ENCODE measurements around the gene TAP1. TPM values are rescaled to one million over a fixed set of nuclear protein-coding genes. Genes with fewer than 3 reads are reported as not detected.

The TAP1 gene
- total and polyA plus RNA-seq, 2 of the 8 experiments (the other 6 are each of a cell fraction or from before 2014, with no cell fraction given), result 16.8 to 22.0 TPM

GRCh38 chr6:32895006-32895345 is 41.5 kb upstream of the TAP1 start:
- POLR2A ChIA-PET (ENCODE audit: partially characterized antibody), result interaction anchor here (0.6 to 5.8 kb wide), 11 partner anchors 10 to 728 kb away, joined by 3 to 117 read pairs (median 8); partner anchors contain the start of genes BRD2, HLA-DMA, HLA-DMB and TAP2
- FAIRE-seq, result no peak

More at GRCh38 chr6:32895006-32895345, 41.5 kb upstream of the TAP1 start:
- H2BK12ac ChIP-seq (ENCODE audit: low read depth, low read length), result no peak overlapping the region; the same call in 1 of the 2 replicates
- H3K9me3 ChIP-seq (ENCODE audit: insufficient read depth in 2 of 2, low read depth in 1 of 2, low read length in 1 of 2), result no peaks in the 10 kb centered on the region
- WGBS, 2 experiments (ENCODE audit: extremely low coverage in 1 of 2, insufficient coverage in 1 of 2, insufficient read length in 1 of 2, insufficient replicate concordance in 2 of 2, low coverage in 1 of 2, low lambda C conversion rate in 2 of 2, missing lambda C conversion rate in 1 of 2), result 2% methylated on average over 8 of the region's 8 CpGs; no CpG with 5 or more reads in 1 of the 2 experiments
- no peak overlapping the region for H2BK5ac ChIP-seq (ENCODE audit: low read depth, low read length)
- H3K4ac ChIP-seq (replicated peaks; ENCODE audit: insufficient read length, low read depth, low read length), result no peak overlapping the region
- H2BK15ac ChIP-seq (ENCODE audit: low read length), result no peak overlapping the region
- no peak for DNase-seq (ENCODE audit: low read depth in 1 of 2, low spot score in 2 of 2)
- TF ChIP-seq SAP30 (IDR thresholded peaks at IDR 0.05; ENCODE audit: insufficient read depth, insufficient replicate concordance, low read length) (peak; percentile 84), KDM4A (IDR thresholded peaks at IDR 0.05; ENCODE audit: low read depth, low read length, severe bottlenecking) (peak; percentile 33), TAF7 (optimal IDR thresholded peaks at IDR 0.05; ENCODE audit: borderline replicate concordance, low read depth, low read length) (peak; percentile 1), SIN3A (conservative IDR thresholded peaks at IDR 0.05 in 1 of 2, IDR thresholded peaks at IDR 0.05 in 1 of 2; ENCODE audit: low read depth in 1 of 2, low read length in 2 of 2) (0 out of 4 replicates have a peak, but pooled peaks of 1 of the 2 experiments have one; percentile 53), EGR1 (IDR thresholded peaks at IDR 0.05; ENCODE audit: borderline replicate concordance, low read depth, low read length) (no peak)
- H3K18ac ChIP-seq (ENCODE audit: extremely low read depth, low read length), result peak overlapping the region; percentile 17; the same call in 1 of the 2 replicates
- no peak overlapping the region for H3K14ac ChIP-seq (ENCODE audit: insufficient read length)
- H4K8ac ChIP-seq (ENCODE audit: extremely low read depth, insufficient read depth, low read length), result no peak overlapping the region; the same call in 1 of the 2 replicates
- peak overlapping the region; percentile 87 to 99 for H3K4me2 ChIP-seq (ENCODE audit: insufficient read depth in 1 of 2, low read depth in 2 of 2, low read length in 2 of 2)
- H2AK5ac ChIP-seq (ENCODE audit: low read depth, low read length), result no peak overlapping the region
- H2BK120ac ChIP-seq (replicated peaks; ENCODE audit: low read depth, low read length), result no peak overlapping the region
- H3K36me3 ChIP-seq (ENCODE audit: control insufficient read depth in 2 of 4, insufficient read depth in 4 of 4, low read length in 3 of 4), result no peaks in the 10 kb centered on the region
- H4K20me1 ChIP-seq (replicated peaks in 1 of 2; ENCODE audit: control insufficient read depth in 1 of 2, insufficient read depth in 2 of 2, low read length in 2 of 2), result peaks cover 2% of the 10 kb centered on the region in 2 experiments
- no peak overlapping the region for H4K5ac ChIP-seq (ENCODE audit: insufficient read length, low read depth, low read length)
- peaks cover 0 to 13% of the 10 kb centered on the region in 2 experiments; a peak in 1 of 4 replicates for H3K79me2 ChIP-seq (ENCODE audit: control insufficient read depth in 1 of 2, insufficient read depth in 2 of 2, low read length in 2 of 2)
- peaks cover 0 to 4% (median 1%) of the 10 kb centered on the region in 4 experiments; a peak in 2 of 7 replicates for H3K4me1 ChIP-seq (replicated peaks in 1 of 4; ENCODE audit: control insufficient read depth in 3 of 4, insufficient read depth in 4 of 4, low read length in 3 of 4)
- H4K91ac ChIP-seq (replicated peaks; ENCODE audit: insufficient read length, low read length), result no peak overlapping the region
- H3K23me2 ChIP-seq (ENCODE audit: low read depth, low read length), result peaks cover 7% of the 10 kb centered on the region
- peak overlapping the region; percentile 74 to 92 (median 84) for H3K4me3 ChIP-seq (ENCODE audit: extremely low read depth in 1 of 4, insufficient read depth in 2 of 4, low read depth in 3 of 4, low read length in 4 of 4)
- peaks cover 5% of the 10 kb centered on the region; the same call in 1 of the 2 replicates for H3K79me1 ChIP-seq (ENCODE audit: low read depth, low read length)
- peak overlapping the region; percentile 79; the same call in 1 of the 2 replicates for H2AFZ ChIP-seq (ENCODE audit: low read length)
- peak overlapping the region in 3 of 4 experiments; percentile 58 to 66 (median 62); a peak in 6 of 7 replicates for H3K9ac ChIP-seq (replicated peaks in 1 of 4; ENCODE audit: extremely low read depth in 1 of 4, low read depth in 3 of 4, low read length in 3 of 4)
- H3K56ac ChIP-seq (replicated peaks; ENCODE audit: insufficient read length, low read depth, low read length), result no peak overlapping the region
- CTCF ChIA-PET (ENCODE audit: partially characterized antibody), result interaction anchor here (0.6 to 3.3 kb wide), 8 partner anchors 9 to 60 kb away, joined by 3 to 16 read pairs (median 3); partner anchors contain the start of gene HLA-DMA
- H2BK20ac ChIP-seq (ENCODE audit: low read length), result no peak overlapping the region
- no peak overlapping the region for H3K23ac ChIP-seq (ENCODE audit: insufficient read length)
- H3K27ac ChIP-seq (ENCODE audit: low read depth, low read length), result no peak overlapping the region
- H3K27me3 ChIP-seq (replicated peaks in 1 of 4; ENCODE audit: control insufficient read depth in 3 of 4, extremely low read depth in 1 of 4, insufficient read depth in 3 of 4, low read length in 3 of 4), result no peaks in the 10 kb centered on the region; a peak in 1 of 7 replicates

Measured in H1 (cell line).